Activated T-helper 17 cell treated with anti-CD3 and anti-CD28 coated beads, Interleukin-2, amount 50 U/mL, for 72 hours (primary cell): ENCODE data around the gene IDH3B. TPM values are rescaled to one million over a fixed set of nuclear protein-coding genes. Genes with fewer than 3 reads are reported as not detected.

ENCODE experiments used
- ATAC-seq: fragments of 150-1000 bp; cut with Tn5 transposase; replicated peaks from 2 replicates; pipeline ENCODE4 v1.10.0; 2021; ENCODE audit warnings: mild to moderate bottlenecking, moderate library complexity
- H3K27ac Mint-ChIP-seq: one replicate; pipeline ENCODE4 v1.8.0; 2022; ENCODE audit warnings: mixed read lengths
- H3K27me3 Mint-ChIP-seq: one replicate; pipeline ENCODE4 v1.8.0; 2022; ENCODE audit warnings: mixed read lengths
- H3K36me3 Mint-ChIP-seq: one replicate; pipeline ENCODE4 v1.8.0; 2022; ENCODE audit warnings: low read depth, mild to moderate bottlenecking, mixed read lengths
- H3K4me1 Mint-ChIP-seq: one replicate; pipeline ENCODE4 v1.8.0; 2022; ENCODE audit warnings: mixed read lengths
- H3K4me3 Mint-ChIP-seq: one replicate; pipeline ENCODE4 v1.8.0; 2022; ENCODE audit warnings: mild to moderate bottlenecking, mixed read lengths
- H3K9me3 Mint-ChIP-seq: one replicate; pipeline ENCODE4 v1.8.0; 2022; ENCODE audit warnings: mixed read lengths
- total RNA-seq, 2 donors: library from RNA; stranded (reverse); gene quantifications; one replicate each; pipeline ENCODE4 v1.2.3, GENCODE V29; 2022

The IDH3B gene
- total RNA-seq, 2 donors from 2014 or later, result 85.7 to 123 TPM

- no peak for ATAC-seq
- Mint-ChIP-seq H3K27me3 (peaks cover 24% of the 10 kb centered on the region), H3K27ac (no peak overlapping the region), H3K4me1 (no peaks in the 10 kb centered on the region), H3K36me3 (no peaks in the 10 kb centered on the region), H3K4me3 (no peak overlapping the region), H3K9me3 (peaks cover 10% of the 10 kb centered on the region)
Observed at GRCh38 chr20:2626853-2627541, 37.0 kb downstream of the IDH3B start.

DNA sequence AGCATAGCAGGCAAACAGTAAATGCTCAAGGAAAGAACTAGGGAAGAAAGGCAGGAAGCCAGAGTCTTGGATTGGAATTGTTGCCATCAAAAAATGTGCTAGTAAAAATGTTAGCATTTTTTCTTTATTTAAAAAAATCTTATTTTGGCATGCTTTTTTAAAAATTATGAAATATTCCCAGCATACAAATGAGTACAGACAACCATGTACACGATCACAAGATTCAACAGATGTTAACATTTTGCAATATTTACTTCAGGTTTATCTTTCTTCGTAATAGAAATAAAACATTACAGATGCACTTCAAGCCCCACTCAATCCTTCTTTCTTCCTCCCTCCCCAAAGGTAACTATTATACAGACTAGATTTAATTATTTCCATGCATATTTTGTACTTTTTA lies 39.0 kb downstream of the IDH3B start:
- H3K36me3 Mint-ChIP-seq, result no peaks in the 10 kb centered on the region
- no peak overlapping the region for H3K4me3 Mint-ChIP-seq
- peaks cover 4% of the 10 kb centered on the region for H3K9me3 Mint-ChIP-seq
- no peak overlapping the region for H3K27ac Mint-ChIP-seq
- no peaks in the 10 kb centered on the region for H3K4me1 Mint-ChIP-seq
- ATAC-seq, result no peak
- H3K27me3 Mint-ChIP-seq, result peaks cover 18% of the 10 kb centered on the region

DNA sequence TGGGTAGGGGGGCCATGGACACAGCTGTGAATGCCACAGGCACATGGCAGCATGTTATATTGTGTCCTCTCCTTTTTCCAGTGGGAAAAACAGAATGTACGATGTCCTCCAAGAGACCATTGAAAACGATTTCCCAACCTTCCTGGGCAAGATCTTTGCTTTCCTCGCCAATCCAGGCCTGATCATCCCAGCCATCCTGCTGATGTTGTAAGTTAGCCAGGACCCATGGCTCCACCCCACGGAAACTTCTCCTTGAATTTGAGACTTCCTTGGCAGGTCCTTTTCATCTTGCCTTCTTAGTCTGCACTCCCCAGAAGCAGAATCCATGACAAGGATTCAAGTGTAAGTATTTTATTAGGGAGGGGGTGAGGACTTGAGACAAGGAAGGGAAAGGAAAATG lies 39.8 kb downstream of the IDH3B start:
- Mint-ChIP-seq H3K27me3 (peaks cover 25% of the 10 kb centered on the region), H3K9me3 (peaks cover 4% of the 10 kb centered on the region), H3K27ac (no peak overlapping the region), H3K36me3 (no peaks in the 10 kb centered on the region), H3K4me3 (no peak overlapping the region), H3K4me1 (no peaks in the 10 kb centered on the region)
- ATAC-seq, result no peak

GRCh38 chr20:2619961-2620595 lies 43.9 kb downstream of the IDH3B start:
- no peaks in the 10 kb centered on the region for H3K4me1 Mint-ChIP-seq
- no peak overlapping the region for H3K4me3 Mint-ChIP-seq
- no peaks in the 10 kb centered on the region for H3K9me3 Mint-ChIP-seq
- H3K36me3 Mint-ChIP-seq, result no peaks in the 10 kb centered on the region
- H3K27ac Mint-ChIP-seq, result no peak overlapping the region
- H3K27me3 Mint-ChIP-seq, result peaks cover 35% of the 10 kb centered on the region
- ATAC-seq, result peak; percentile 29

DNA sequence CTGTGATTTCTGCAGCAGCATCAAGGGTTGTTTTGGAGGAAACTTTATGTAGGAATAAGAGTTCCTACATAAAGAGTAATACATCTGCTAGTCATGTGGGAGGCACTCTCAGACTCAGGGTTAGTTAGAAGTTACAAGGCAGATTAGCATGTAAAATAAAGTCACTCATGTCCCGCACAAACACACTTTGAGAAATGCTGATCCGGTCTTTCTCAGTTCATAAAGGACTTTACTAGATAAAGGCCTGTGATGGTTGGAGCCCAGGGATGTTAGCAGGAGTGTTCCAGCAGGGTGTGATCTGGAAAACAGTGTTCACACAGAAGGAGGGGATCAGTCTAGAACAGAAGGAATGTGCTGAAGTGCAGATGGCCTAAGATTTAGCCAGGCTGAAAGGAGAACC lies 44.7 kb downstream of the IDH3B start:
- Mint-ChIP-seq H3K36me3 (no peaks in the 10 kb centered on the region), H3K27ac (no peak overlapping the region), H3K27me3 (peaks cover 35% of the 10 kb centered on the region)

GRCh38 chr20:2618815-2619214 lies 45.2 kb downstream of the IDH3B start:
- H3K9me3 Mint-ChIP-seq, result no peaks in the 10 kb centered on the region
- no peak overlapping the region for H3K27ac Mint-ChIP-seq
- no peak for ATAC-seq
- H3K4me1 Mint-ChIP-seq, result no peaks in the 10 kb centered on the region
- peaks cover 36% of the 10 kb centered on the region for H3K27me3 Mint-ChIP-seq
- H3K4me3 Mint-ChIP-seq, result no peak overlapping the region
- no peaks in the 10 kb centered on the region for H3K36me3 Mint-ChIP-seq

More for the DNA sequence above, 44.7 kb downstream of the IDH3B start:
- Mint-ChIP-seq H3K4me1 (no peaks in the 10 kb centered on the region), H3K9me3 (no peaks in the 10 kb centered on the region), H3K4me3 (no peak overlapping the region)
- ATAC-seq, result no peak

GRCh38 chr20:2617099-2617714 lies 46.8 kb downstream of the IDH3B start:
- Mint-ChIP-seq H3K36me3 (no peaks in the 10 kb centered on the region), H3K4me1 (no peaks in the 10 kb centered on the region), H3K9me3 (no peaks in the 10 kb centered on the region), H3K27me3 (peaks cover 43% of the 10 kb centered on the region), H3K27ac (no peak overlapping the region), H3K4me3 (no peak overlapping the region)
- no peak for ATAC-seq

DNA sequence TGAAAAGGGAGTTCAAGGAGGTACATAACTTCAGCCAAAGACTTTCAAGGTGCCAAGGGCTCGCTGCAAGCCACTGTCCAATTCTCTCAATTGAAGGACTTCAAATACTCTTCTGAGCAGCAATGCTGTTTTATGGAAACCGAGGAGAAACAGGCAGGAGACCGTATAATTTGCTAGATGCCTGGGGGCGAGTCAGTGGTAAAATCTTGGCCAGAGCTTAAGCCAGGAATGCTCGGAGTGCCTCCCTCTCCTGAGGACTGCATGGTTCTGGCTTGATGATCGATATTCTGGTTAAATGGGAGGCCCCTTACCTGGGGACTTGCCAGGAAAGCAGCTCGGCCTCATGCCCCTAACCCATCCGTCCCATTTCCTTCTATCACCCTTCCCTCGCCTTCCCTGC lies 47.4 kb downstream of the IDH3B start:
- no peaks in the 10 kb centered on the region for H3K9me3 Mint-ChIP-seq
- H3K36me3 Mint-ChIP-seq, result no peaks in the 10 kb centered on the region
- peaks cover 49% of the 10 kb centered on the region for H3K27me3 Mint-ChIP-seq
- H3K4me1 Mint-ChIP-seq, result no peaks in the 10 kb centered on the region
- H3K4me3 Mint-ChIP-seq, result no peak overlapping the region
- H3K27ac Mint-ChIP-seq, result no peak overlapping the region
- ATAC-seq, result no peak

GRCh38 chr20:2612073-2612472 lies 51.9 kb downstream of the IDH3B start:
- Mint-ChIP-seq H3K36me3 (no peaks in the 10 kb centered on the region), H3K4me3 (no peak overlapping the region), H3K27ac (no peak overlapping the region), H3K4me1 (no peaks in the 10 kb centered on the region), H3K9me3 (peaks cover 5% of the 10 kb centered on the region), H3K27me3 (peaks cover 46% of the 10 kb centered on the region)
- ATAC-seq, result no peak

GRCh38 chr20:2610941-2611720 lies 52.9 kb downstream of the IDH3B start:
- no peak overlapping the region for H3K4me3 Mint-ChIP-seq
- peaks cover 43% of the 10 kb centered on the region for H3K27me3 Mint-ChIP-seq
- no peaks in the 10 kb centered on the region for H3K36me3 Mint-ChIP-seq
- ATAC-seq, result no peak
- no peak overlapping the region for H3K27ac Mint-ChIP-seq
- no peaks in the 10 kb centered on the region for H3K4me1 Mint-ChIP-seq
- H3K9me3 Mint-ChIP-seq, result peaks cover 6% of the 10 kb centered on the region

DNA sequence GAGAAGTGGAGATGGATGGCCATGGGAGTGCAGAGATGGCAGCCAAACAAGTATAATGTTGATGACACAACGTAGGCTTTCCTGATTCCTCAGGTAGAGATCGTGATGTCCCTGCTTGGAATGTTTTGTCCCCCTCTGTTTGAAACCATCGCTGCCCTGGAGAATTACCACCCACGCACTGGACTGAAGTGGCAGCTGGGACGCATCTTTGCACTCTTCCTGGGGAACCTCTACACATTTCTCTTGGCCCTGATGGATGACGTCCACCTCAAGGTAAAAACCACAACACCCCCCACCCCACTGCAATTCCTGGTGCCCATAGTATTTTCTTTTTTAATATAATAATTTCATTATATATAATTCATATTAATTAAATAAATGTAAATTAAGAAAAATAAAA lies 53.7 kb downstream of the IDH3B start:
- peaks cover 39% of the 10 kb centered on the region for H3K27me3 Mint-ChIP-seq
- H3K4me3 Mint-ChIP-seq, result no peak overlapping the region
- H3K9me3 Mint-ChIP-seq, result peaks cover 6% of the 10 kb centered on the region
- H3K27ac Mint-ChIP-seq, result no peak overlapping the region
- no peaks in the 10 kb centered on the region for H3K36me3 Mint-ChIP-seq
- ATAC-seq, result no peak
- no peaks in the 10 kb centered on the region for H3K4me1 Mint-ChIP-seq

Other genes with a start within 250 kb of the IDH3B start
- gene SNRPB, start 193.4 kb downstream of the IDH3B start, total RNA-seq, result 100 to 1,000 TPM; 329 to 489 TPM
- gene ZNF343, start 155.3 kb downstream of the IDH3B start, total RNA-seq, result 10 to 100 TPM in 1 of 2 donors, 1 to 10 TPM in 1; 8.0 to 10.1 TPM
- gene TMC2, start 127.6 kb downstream of the IDH3B start, total RNA-seq, result not detected
- 100 to 1,000 TPM; 261 to 583 TPM for gene NOP56, start 11.6 kb downstream of the IDH3B start, total RNA-seq
- gene EBF4, start 28.6 kb upstream of the IDH3B start, total RNA-seq, result 1 to 10 TPM; 3.6 to 4.9 TPM
- under 1 TPM; 0.63 to 0.69 TPM for gene CPXM1, start 136.4 kb upstream of the IDH3B start, total RNA-seq
- gene C20orf141, start 150.8 kb upstream of the IDH3B start, total RNA-seq, result not detected
- gene TMEM239, start 152.1 kb upstream of the IDH3B start, total RNA-seq, result not detected
- gene PCED1A, start 176.4 kb upstream of the IDH3B start, total RNA-seq, result 10 to 100 TPM; 15.0 to 38.5 TPM
- gene VPS16, start 176.5 kb upstream of the IDH3B start, total RNA-seq, result 10 to 100 TPM; 37.2 to 45.4 TPM
- 10 to 100 TPM; 40.0 to 46.5 TPM for gene PTPRA, start 209.3 kb upstream of the IDH3B start, total RNA-seq